Measurements from ENCODE around the gene SIGLEC1.

Gene SIGLEC1

DNA sequence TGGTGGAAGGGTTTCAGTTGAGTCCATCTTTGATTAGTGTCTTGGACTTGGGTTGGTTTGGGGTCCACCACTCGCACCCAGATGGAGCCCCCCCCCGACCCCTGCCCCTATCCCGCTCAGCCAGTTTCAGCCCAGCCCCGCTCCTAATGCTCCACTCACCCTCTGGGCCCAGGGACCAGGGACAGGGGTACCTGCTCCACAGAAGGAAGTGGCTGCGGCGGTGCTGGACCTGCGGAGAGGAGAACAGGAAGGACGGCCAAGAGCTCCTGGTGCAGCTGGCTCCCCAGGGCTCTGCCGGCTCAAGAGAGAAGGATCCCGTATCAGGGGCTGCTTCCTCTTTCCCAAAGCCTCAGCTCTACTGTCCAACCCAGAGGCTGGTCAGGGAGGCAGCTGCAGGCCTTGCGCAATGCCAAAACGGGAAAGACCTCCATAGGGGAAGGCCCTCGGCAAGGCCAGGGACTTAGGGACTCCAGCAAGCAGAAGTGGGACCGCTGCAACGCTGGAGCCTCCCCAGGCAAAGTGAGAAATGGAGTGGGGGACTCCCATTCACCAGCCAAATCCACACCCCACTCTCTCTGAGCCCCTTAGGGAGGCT, at the start of gene SIGLEC1:
TSS of gene SIGLEC1 (minus strand) at position 322 of the 595 bp plus-strand sequence. CDS start 5,472 bp downstream, outside the sequence.
- no peak for DNase-seq (ENCODE audit: low read depth in 2 of 2)

DNA sequence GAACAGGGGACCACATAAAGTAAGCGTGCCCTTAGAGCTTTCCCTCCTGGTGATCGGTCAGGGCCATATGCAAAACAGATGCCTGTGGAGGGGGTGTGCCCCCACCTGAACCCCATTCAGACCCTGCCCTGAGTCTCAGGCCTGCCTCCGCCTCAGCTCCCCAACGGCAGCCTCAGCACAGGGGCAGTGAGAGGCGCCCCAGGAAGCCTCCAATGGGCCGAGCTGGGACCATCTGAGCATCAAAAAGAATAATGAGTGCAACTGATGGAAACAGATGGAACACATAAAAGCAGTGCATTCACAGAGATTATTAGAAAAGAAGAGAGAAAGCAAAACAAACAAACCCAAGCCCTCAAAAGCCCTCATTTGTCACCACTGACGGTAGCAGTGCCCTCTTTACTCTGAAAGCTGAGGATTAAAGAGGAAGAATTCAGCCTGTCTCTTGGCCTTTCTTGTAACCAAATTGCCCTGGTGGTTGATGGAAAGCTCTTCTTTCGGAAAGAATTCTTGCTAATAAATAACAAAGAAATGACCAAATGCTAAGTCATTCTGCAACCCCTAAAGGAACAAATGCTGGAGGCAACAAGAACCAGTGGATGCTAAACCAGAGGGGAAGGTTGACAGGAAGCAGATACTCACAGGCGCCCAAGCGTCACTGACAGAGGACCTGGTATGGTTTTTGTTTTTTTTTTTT, 48.4 kb upstream of the SIGLEC1 start:
- no peak for DNase-seq (ENCODE audit: low read depth in 2 of 2)

DNA sequence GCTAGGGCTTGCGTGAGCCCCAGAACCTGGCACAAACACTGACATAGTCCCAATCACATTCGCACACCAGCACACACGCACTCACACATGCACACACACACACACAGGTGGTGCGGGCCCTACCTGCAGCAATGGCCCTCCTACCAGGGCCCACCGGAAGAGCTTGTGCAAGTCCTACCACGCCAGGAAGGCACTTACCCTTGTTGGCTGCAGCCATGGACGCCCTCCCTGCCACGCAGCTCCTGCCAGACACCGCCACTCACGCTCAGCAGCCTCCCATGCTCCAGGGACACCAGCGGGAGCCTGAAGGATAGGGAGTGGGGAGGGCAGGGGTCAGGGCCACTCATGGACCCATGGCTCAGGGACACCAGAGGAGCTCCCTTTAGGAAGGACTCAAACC, 47.5 kb upstream of the SIGLEC1 start:
- no peak for DNase-seq (ENCODE audit: low read depth in 2 of 2)

DNA sequence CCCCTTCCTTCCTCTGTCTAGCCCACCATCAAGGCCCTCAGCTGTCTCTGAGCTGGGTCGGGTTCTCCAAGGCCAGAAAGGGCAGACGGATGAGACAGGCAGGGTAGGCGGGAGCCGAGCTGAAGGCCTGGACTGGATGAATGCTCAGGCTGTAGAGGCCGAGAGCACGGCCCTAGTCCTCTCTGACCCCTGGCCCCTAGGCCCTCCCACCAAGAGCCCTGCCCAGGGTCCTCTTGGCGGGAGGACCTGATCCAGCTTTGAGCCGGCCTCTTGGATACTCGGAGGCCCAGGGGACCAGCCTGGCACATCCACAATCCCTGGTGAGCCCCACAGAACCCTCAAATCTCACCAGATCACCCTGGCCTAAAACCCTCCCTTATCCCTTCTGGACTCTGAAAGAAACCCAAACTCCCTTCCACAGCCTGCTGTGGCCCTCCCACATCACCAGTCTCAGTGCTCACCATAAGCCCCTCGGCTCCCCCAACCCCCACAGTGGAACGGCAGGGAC, 47.0 kb upstream of the SIGLEC1 start:
- no peak for DNase-seq (ENCODE audit: low read depth in 2 of 2)

DNA sequence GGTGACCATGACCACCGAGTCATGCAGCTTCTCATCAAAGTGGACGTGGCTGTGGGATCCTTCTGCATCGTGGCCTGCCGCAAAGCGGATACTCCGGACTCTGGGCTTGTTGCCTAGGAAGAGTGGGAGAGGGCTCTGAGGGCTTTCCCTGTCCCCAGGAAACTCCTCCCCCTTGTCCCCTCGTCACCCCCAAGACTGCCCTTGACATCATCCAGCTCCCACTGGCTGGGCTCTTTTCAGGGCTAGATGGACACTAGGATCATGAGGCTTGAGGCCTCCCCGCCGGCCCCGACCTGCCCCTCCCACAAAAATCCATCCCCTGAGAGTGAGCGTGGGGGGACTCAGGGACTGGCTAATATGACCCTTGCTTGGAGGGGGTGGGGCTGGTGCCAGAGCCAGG, 46.2 kb upstream of the SIGLEC1 start:
- DNase-seq (ENCODE audit: low read depth in 2 of 2) = no peak

DNA sequence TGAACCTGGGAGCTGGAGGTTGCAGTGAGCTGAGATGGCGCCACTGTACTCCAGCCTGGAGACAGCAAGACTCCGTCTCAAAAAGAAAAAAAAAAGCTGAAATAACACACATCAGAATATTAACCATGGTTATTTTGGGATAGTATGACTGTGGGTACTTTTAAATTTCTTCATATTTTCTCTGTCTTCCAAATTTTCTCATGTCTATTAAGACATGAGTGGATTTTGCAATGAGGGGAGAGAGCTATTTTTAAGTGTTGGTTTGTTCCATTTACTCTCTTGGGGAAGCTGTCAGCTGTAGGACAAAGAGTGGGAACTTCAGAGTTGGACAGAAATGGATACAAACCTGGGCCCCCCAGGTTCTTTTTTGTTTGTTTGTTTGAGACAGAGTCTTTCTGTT, 44.9 kb upstream of the SIGLEC1 start:
- no peak for DNase-seq (ENCODE audit: low read depth in 2 of 2)

DNA sequence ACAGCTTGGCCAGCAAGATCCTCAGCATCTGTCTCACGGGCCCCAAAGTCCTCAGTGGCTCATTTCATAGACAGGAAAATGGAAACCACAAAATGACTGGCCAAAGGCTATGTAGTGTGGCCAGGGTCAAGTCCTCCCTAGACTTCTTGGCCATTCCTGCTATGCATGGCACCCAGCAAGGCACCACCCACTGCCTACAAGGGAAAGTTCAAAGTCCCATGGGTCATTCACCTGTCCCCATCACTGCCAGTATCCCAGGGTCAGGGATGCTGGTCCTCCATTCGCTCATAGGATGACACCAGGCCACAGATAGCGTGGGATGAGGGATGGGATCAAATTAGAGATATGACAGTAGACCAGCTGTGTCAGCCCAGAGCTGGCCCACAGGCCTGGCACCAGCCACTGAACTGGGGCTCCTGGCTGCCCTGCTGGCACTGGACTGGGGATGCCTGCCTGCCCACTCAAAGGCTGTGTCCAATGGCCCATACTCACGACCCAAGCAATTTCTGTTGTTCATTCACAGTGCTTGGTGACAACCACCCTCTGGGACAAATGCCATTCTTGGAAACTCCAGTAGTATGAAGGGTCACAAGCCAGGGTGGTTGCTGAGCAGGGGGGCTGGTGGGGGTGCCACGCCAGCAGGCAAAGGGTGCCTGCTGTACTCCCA, 43.5 kb upstream of the SIGLEC1 start:
- DNase-seq (ENCODE audit: low read depth in 2 of 2) = no peak

DNA sequence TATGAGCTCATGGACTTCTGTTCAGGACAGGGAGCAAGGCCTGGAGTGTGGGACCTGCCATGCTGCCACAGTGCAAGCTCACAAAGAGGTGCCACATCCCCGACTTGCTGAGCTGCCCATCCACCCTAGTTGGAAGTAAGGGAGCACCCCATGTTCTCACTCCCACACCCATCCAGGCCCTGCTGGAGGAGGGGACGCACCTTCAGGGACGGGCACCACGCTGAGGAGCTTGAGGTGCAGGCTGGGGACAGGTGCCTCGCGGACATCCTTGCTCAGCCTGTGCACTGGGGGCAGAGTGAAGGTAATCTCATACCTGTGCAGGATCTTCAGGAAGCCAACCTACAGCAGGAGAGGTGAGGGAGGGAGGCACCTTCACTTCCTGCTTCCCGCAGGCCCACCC, 42.9 kb upstream of the SIGLEC1 start:
- DNase-seq (ENCODE audit: low read depth in 2 of 2) = no peak

DNA sequence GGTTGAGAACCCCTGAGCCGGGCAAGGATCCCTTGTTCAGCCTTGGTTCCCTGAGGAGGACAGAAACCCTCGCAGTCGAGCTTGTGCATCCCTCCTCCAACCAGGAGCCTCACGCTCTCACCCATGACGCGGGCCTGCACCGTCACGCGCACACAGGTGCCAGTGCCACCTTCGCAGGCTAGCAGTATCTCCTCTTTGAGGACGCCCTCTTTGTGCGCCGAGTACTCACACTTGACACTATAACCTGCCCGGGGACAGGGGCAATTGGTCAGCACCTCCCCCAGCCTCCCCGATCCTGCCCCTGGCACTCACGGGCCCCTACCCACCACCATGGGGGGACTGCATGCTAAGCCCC, 41.9 kb upstream of the SIGLEC1 start:
- DNase-seq (ENCODE audit: low read depth in 2 of 2) = no peak

DNA sequence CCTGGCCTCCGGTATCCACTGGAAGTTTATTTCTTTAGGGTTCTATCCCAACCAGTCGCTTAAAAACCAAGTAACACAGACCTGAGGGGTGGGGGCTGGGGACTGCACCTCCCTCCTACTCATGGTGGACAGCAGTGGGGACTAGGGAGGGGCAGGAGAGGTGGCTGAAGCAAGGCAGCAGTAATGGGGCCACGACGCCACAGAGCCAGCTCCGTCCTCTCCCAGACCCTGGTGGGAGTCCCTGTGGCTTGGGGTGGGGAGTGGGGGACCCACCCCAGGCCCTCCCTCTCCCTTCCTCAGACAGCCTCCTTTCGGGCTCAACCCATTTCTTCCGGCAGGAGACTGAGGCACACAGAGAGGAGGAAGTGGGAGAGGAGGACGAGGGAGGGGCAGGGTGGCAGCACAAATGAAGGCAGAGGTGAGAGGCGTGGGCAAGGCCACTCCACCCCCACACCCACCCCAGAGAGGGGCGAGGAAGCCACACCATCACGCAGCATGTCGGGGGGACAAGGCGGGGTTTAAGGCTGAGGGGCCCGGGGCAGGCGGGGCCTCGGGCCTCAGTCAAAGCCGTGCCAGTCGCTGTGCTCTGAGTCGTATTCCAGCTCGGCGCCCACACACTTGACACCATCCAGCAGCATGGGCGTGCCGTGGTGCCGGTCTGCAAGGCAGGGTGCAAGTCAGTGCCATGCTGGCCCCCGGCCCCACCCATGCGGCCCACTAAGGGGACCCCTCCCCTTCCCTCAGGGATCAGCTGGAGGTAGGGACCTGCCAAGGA, 41.3 kb upstream of the SIGLEC1 start:
- DNase-seq (ENCODE audit: low read depth in 2 of 2) = no peak

DNA sequence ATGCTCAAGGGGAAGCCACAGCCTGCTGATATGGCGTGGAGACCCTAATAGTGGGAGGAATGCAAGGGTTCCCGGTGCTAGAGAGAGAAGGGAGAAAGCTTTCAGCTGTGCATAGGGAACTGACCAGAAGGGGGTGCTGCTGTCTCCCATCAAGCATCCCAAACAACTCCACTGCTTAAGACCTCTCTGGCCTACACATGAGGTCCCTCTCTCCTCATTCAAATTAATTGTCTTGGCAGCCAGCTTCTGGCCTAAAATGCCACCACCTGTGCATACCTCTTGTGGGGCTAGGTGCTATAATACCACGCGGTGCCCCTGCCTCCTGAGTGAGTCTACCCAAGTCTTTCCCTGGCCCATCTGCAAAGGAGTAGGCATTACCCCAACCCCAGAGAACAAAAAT, 40.7 kb upstream of the SIGLEC1 start:
- peak; percentile 31 to 48 for DNase-seq (ENCODE audit: low read depth in 2 of 2)

DNA sequence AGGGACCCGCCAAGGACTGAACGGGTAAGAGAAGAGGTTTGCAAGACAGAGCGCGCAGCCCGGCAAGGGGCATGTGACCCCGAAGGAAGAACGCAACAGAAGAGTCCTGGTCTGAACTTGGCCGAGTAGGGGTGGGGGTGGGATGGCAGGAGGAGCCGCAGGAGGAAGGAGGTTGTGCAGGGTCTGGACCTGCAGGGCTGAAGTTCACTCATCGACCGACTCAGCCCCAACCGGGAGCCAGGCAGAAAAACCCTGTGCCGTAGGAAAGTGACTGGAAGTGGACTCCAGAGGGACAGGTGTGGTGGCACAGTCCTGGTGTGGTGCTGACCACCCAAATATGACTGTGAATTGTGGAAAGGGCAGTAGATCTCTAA, 40.0 kb upstream of the SIGLEC1 start:
- no peak for DNase-seq (ENCODE audit: low read depth in 2 of 2)

DNA sequence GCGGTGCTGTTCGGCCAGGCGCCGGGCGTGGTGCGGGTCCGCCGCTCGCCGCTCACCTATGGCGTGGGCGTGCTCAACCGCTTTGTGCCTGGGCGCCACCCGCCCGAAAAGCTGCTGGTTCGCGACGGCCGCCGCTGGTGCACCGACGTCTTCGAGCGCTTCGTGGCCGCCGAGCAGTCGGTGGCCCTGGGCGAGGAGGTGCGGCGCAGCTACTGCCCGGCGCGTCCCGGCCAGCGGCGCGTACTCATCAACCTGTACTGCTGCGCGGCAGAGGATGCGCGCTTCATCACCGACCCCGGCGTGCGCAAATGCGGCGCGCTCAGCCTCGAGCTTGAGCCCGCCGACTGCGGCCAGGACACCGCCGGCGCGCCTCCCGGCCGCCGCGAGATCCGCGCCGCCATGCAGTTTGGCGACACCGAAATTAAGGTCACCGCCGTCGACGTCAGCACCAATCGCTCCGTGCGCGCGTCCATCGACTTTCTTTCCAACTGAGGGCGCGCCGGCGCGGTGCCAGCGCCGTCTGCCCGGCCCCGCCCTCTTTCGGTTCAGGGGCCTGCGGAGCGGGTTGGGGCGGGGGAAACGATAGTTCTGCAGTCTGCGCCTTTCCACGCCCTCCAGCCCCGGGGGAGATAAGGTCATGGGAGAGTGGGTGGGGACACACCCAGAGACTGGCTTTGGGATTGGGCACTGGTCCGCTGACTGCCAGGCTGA, 39.4 kb upstream of the SIGLEC1 start:
- DNase-seq (ENCODE audit: low read depth in 2 of 2) = peak in 1 of 2 donors; percentile 37

DNA sequence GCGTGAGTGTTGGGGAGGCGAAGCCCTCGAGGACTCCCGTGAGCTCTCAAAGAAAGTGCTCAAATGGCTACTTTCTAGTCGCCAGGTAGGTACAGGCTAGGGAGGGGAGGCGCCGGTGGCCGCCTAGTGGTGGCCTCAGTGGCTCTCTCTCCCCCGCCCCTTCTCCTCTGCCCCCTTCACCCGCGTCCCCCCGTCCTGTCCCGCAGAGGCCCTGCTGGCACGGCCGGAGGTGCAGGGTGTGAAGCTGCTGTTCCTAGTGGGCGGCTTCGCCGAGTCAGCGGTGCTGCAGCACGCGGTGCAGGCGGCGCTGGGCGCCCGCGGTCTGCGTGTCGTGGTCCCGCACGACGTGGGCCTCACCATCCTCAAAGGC, 38.9 kb upstream of the SIGLEC1 start:
- DNase-seq (ENCODE audit: low read depth in 2 of 2) = no peak

DNA sequence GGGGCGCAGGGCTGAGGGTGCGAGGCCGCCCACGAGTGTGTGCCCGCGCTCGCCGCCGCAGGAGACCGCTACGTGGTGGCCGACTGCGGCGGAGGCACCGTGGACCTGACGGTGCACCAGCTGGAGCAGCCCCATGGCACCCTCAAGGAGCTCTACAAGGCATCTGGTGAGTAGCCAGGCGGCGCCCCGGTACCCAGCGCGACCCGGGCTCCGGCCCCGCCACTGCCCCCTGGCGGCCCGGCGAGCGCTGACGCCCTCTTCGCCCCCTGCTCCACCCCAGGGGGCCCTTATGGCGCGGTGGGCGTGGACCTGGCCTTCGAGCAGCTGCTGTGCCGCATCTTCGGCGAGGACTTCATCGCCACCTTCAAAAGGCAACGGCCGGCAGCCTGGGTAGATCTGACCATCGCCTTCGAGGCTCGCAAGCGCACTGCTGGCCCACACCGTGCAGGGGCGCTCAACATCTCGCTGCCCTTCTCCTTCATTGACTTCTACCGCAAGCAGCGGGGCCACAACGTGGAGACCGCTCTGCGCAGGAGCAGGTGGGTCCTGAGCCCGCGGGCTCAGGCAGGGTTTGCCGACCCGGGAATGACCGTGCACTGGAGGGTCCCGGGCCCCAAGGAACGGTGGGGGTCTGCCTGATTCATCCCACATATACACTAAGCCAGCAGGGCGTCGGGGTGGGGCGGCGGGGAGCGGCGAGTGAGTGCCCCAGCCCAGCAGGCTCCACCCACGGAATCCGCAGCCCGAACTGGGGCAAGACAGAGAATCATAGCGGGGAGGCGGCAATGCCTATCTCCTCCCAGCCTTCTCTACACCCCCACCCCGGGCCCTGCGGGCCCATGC, 37.5 kb upstream of the SIGLEC1 start:
- no peak for DNase-seq (ENCODE audit: low read depth in 2 of 2)

DNA sequence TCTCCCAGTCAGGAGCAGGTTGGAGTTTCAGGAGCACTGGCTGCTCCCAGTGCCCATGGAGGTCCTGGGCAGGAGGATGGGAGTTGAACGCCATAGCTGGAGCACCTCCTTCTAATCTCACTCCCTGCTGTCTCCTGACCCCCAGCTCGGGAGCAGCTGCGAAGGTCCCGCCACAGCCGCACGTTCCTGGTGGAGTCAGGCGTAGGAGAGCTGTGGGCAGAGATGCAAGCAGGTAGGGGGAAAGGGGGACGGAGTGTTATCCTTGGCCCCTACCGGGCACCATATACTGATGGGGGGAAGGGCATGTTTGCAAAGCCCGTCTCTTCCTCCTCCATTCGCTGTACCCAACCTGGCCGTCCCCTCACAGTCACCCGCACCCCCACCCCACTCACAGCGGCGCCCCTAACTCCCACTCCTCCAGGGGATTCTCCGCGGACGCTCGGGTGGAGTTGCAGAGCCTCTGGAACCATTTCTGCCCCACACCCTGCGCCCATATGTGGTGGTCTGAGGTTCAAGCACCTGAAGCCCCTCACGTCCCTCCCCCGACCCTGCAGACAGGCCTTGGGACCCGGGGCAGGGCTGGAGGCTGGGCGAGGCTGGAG, 36.8 kb upstream of the SIGLEC1 start:
- no peak for DNase-seq (ENCODE audit: low read depth in 2 of 2)

DNA sequence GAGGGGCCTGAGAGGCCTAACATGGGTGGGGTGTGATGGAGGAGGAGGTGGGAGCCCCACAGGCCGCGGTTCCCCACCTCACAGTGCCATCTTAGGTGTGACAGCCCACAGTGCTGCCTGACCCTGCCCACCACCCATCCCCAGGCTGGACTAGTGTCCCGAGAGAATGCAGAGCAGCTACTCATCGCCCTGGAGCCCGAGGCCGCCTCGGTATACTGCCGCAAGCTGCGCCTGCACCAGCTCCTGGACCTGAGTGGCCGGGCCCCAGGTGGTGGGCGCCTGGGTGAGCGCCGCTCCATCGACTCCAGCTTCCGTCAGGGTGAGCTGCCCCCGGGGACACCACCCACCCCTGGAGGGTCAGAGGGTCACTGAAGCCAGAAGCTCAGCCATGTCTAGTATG, 35.7 kb upstream of the SIGLEC1 start:
- no peak for DNase-seq (ENCODE audit: low read depth in 2 of 2)

DNA sequence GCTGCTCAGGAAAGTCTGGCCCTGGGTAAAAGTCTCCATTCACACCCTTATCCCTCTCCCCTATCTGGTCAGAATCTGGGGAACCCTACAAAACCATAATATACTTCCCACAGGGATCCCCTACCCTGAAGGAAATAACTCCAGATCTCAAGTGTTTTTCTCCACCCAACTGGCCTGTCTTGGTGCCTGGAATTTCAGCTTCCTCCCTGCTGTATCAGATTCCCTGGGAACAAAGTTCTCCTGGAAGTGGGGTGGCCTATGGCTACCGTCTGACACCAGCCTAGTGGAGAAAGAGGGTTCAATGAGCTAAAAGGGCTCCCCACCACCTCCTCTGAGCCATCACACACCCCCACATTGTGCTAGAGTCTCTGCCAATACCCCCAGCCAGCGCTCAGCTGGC, 35.1 kb upstream of the SIGLEC1 start:
- no peak for DNase-seq (ENCODE audit: low read depth in 2 of 2)

DNA sequence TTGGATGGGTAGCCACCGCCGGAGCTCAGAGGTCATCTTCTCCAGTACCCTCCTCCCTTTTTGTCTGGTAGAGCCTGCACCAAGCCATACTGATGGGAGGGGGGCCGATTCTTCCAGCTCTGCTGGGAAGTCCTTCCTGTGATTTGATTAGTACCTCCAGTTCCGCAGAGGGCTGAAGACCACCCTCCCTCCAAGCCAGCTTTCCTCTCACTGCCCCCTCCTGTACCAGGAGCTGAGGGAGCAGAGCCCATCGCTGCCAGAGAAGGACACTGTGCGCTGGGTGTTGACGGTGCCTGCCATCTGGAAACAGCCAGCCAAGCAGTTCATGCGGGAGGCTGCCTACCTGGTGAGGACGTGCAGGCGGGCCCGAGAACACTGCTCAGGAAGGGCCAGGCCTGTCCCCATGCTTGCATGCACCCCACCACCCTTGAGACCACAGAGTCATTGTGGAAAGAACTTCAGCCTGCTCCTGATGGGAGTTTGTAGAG, 33.3 kb upstream of the SIGLEC1 start:
- no peak for DNase-seq (ENCODE audit: low read depth in 2 of 2)

Measured in stimulated activated CD4-positive, alpha-beta T cell treated with anti-CD3 and anti-CD28 coated beads, Interleukin-1b, Interleukin-23, amount 100 ng/mL, for 4 hours (primary cell).